HEK293 (cell line): ENCODE results near the gene CCDC61.

Source experiments
- CTCF ChIA-PET: fragments of 350-600 bp; formaldehyde crosslinking; extraction: SDS; loops from one replicate; lab custom pipeline; 2021; ENCODE audit warnings: antibody characterized with exemption; lab: Yijun Ruan, JAX
- POLR2A ChIA-PET: fragments of 300-600 bp; formaldehyde crosslinking; extraction: SDS; loops from one replicate; lab custom pipeline; 2020; ENCODE audit warnings: antibody characterized with exemption, inconsistent platforms; lab: Yijun Ruan, JAX
- H3K27ac ChIP-seq: fragments of 200-500 bp; sonication (Bioruptor generic); 2 replicates; pipeline ENCODE4 v1.5.1; 2014; ENCODE audit warnings: low read depth, low read length, control low read depth, inconsistent platforms; ENCODE audit errors: extremely low read depth
- H3K36me3 ChIP-seq, 2 experiments: fragments of 200-500 bp in 1 of 2; sonication (Bioruptor generic) in 1 of 2; 1 replicate in 1 of 2; 2 replicates in 1 of 2; pipeline ENCODE4 v1.5.1; 2014 to 2017; ENCODE audit warnings: inconsistent platforms in 2 of 2, low read length in 2 of 2; ENCODE audit not compliant: control insufficient read depth in 2 of 2, insufficient read depth in 1 of 2
- H3K4me1 ChIP-seq: fragments of 200-500 bp; sonication (Bioruptor generic); 2 replicates; pipeline ENCODE4 v1.5.1; 2014; ENCODE audit warnings: mild to moderate bottlenecking, low read length, inconsistent platforms; ENCODE audit not compliant: control insufficient read depth, insufficient read depth
- H3K4me3 ChIP-seq: 2 replicates; pipeline ENCODE4 v1.5.1; 2011; ENCODE audit warnings: low read depth, mild to moderate bottlenecking, control low read depth, low read length, moderate library complexity
- H3K9me3 ChIP-seq: fragments of 200-500 bp; sonication (Bioruptor generic); 2 replicates; pipeline ENCODE4 v1.5.1; 2014; ENCODE audit warnings: low read depth, low read length, inconsistent platforms; ENCODE audit not compliant: control insufficient read depth, insufficient read depth
- GFI1B ChIP-seq: fragments of 450-650 bp; formaldehyde crosslinking; IDR thresholded peaks from 2 replicates; pipeline ENCODE4 v1.5.1; 2016; ENCODE audit warnings: missing biosample characterization, missing genetic modification characterization
- GLI2 ChIP-seq: fragments of 450-650 bp; formaldehyde crosslinking; IDR thresholded peaks from 2 replicates; pipeline ENCODE4; 2017; ENCODE audit warnings: missing biosample characterization, missing genetic modification characterization, low read depth, borderline replicate concordance
- KLF1 ChIP-seq: fragments of 450-650 bp; formaldehyde crosslinking; IDR thresholded peaks from 2 replicates; pipeline ENCODE4 v1.5.1; 2016; ENCODE audit warnings: missing biosample characterization, missing genetic modification characterization
- TRIM28 ChIP-seq: IDR thresholded peaks from 2 replicates; pipeline ENCODE4 v1.6.1; 2011; ENCODE audit warnings: low read length, control low read depth, borderline replicate concordance
- YY1 ChIP-seq: fragments of 450-650 bp; formaldehyde crosslinking; IDR thresholded peaks from 2 replicates; pipeline ENCODE4 v1.5.1; 2018; ENCODE audit warnings: missing biosample characterization, missing genetic modification characterization
- YY2 ChIP-seq: fragments of 450-650 bp; formaldehyde crosslinking; IDR thresholded peaks from 2 replicates; pipeline ENCODE4 v1.5.1; 2016; ENCODE audit warnings: missing biosample characterization, missing genetic modification characterization
- ZFHX2 ChIP-seq: fragments of 450-650 bp; formaldehyde crosslinking; conservative IDR thresholded peaks from 2 replicates; pipeline ENCODE4 v1.5.1; 2016; ENCODE audit warnings: missing biosample characterization, missing genetic modification characterization
- ZIC2 ChIP-seq: fragments of 450-650 bp; formaldehyde crosslinking; IDR thresholded peaks from 2 replicates; pipeline ENCODE4 v1.5.1; 2016; ENCODE audit warnings: missing biosample characterization, missing genetic modification characterization
- ZNF132 ChIP-seq: fragments of 450-650 bp; formaldehyde crosslinking; IDR thresholded peaks from 2 replicates; pipeline ENCODE4 v1.5.1; 2017; ENCODE audit warnings: missing biosample characterization, missing genetic modification characterization, borderline replicate concordance
- ZNF37A ChIP-seq: fragments of 450-650 bp; IDR thresholded peaks from 2 replicates; pipeline ENCODE4 v1.5.1; 2018; ENCODE audit warnings: missing biosample characterization, missing genetic modification characterization
- ZNF521 ChIP-seq: fragments of 450-650 bp; formaldehyde crosslinking; IDR thresholded peaks from 2 replicates; pipeline ENCODE4 v1.5.1; 2017; ENCODE audit warnings: missing biosample characterization, mild to moderate bottlenecking, missing genetic modification characterization
- ZNF624 ChIP-seq: fragments of 450-650 bp; formaldehyde crosslinking; IDR thresholded peaks from 2 replicates; pipeline ENCODE4 v1.5.1; 2017; ENCODE audit warnings: missing biosample characterization, missing genetic modification characterization
- ZNF654 ChIP-seq: fragments of 450-650 bp; formaldehyde crosslinking; IDR thresholded peaks from 2 replicates; pipeline ENCODE4 v1.5.1; 2016; ENCODE audit warnings: low read depth, missing biosample characterization, missing genetic modification characterization
- ZNF670 ChIP-seq: fragments of 450-650 bp; formaldehyde crosslinking; IDR thresholded peaks from 2 replicates; pipeline ENCODE4 v1.5.1; 2016; ENCODE audit warnings: missing biosample characterization, missing genetic modification characterization, low read depth
- ZSCAN16 ChIP-seq: fragments of 450-650 bp; formaldehyde crosslinking; IDR thresholded peaks from 2 replicates; pipeline ENCODE4 v1.5.1; 2016; ENCODE audit warnings: missing biosample characterization, missing genetic modification characterization
- TF ChIP-seq, protein P1 (sequence below): fragments of 450-650 bp; formaldehyde crosslinking; IDR thresholded peaks from 2 replicates; pipeline ENCODE4 v1.5.1; 2016; ENCODE audit warnings: missing biosample characterization, missing genetic modification characterization, low read depth
- TF ChIP-seq, protein P2 (sequence below): fragments of 450-650 bp; formaldehyde crosslinking; IDR thresholded peaks from 2 replicates; pipeline ENCODE4 v1.5.1; 2017; ENCODE audit warnings: missing biosample characterization, missing genetic modification characterization
- TF ChIP-seq, protein P3 (sequence below): fragments of 450-650 bp; formaldehyde crosslinking; IDR thresholded peaks from 2 replicates; pipeline ENCODE4 v1.5.0; 2017; ENCODE audit warnings: missing biosample characterization, missing genetic modification characterization, borderline replicate concordance
- TF ChIP-seq, protein P4 (sequence below): fragments of 450-650 bp; formaldehyde crosslinking; IDR thresholded peaks from 2 replicates; pipeline ENCODE4 v1.5.1; 2016; ENCODE audit warnings: missing biosample characterization, missing genetic modification characterization
- TF ChIP-seq, protein P5 (sequence below): fragments of 450-650 bp; formaldehyde crosslinking; IDR thresholded peaks from 2 replicates; pipeline ENCODE4 v1.5.1; 2016; ENCODE audit warnings: missing biosample characterization, missing genetic modification characterization, borderline replicate concordance
- TF ChIP-seq, protein P6 (sequence below): fragments of 450-650 bp; formaldehyde crosslinking; IDR thresholded peaks from 2 replicates; pipeline ENCODE4 v1.5.1; 2017; ENCODE audit warnings: missing biosample characterization, missing genetic modification characterization

CCDC61 gene

DNA sequence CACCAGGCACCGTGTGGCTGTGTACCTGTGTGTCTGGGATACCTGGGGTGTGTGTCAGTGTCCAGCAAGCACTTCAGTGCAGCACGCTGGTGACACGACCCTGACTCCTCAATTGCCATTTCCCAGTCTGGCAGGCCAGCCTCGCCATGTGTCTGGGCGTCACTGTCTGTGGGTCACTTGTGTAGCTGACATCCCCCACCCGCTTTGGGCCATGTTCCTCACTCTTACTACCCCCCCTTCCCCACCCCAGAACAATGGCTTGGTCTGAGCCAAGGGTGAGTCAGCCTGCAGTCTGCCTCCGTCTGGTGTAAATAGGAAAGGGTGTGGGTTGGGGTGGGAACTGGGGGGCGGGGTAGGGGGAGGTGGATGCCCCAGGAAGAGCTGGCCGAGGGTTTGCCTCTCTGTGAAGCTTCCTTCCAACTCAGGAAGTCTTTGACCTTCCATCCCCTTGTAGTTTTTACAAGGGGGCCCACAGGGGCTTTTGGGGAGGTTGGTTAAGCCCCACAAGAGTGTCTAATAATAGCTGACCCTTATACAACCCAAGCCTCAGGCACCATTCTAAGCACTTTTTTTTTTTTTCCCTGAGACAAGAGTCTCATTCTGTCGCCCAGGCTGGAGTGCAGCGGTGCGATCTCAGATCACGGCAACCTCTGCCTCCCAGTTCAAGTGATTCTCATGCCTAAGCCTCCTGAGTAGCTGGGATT is 39.2 kb upstream of the CCDC61 start:
- POLR2A ChIA-PET = no interaction called here
- Histone ChIP-seq H3K27ac (no peak overlapping the region), H3K9me3 (no peaks in the 10 kb centered on the region)
- TF ChIP-seq, protein P1, sequence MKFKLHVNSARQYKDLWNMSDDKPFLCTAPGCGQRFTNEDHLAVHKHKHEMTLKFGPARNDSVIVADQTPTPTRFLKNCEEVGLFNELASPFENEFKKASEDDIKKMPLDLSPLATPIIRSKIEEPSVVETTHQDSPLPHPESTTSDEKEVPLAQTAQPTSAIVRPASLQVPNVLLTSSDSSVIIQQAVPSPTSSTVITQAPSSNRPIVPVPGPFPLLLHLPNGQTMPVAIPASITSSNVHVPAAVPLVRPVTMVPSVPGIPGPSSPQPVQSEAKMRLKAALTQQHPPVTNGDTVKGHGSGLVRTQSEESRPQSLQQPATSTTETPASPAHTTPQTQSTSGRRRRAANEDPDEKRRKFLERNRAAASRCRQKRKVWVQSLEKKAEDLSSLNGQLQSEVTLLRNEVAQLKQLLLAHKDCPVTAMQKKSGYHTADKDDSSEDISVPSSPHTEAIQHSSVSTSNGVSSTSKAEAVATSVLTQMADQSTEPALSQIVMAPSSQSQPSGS = no peak
- TF ChIP-seq TRIM28 (no peak), ZIC2 (tag by site-specific recombination) (no peak), ZNF37A (tag by site-specific recombination) (no peak), YY1 (tag by site-specific recombination) (no peak), KLF1 (tag by site-specific recombination) (peak; percentile 11; the same call in 1 of the 2 replicates), ZFHX2 (tag by site-specific recombination) (0 out of 2 replicates have a peak, but pooled peaks have one; percentile 7), ZSCAN16 (no peak)
- TF ChIP-seq, protein P2, sequence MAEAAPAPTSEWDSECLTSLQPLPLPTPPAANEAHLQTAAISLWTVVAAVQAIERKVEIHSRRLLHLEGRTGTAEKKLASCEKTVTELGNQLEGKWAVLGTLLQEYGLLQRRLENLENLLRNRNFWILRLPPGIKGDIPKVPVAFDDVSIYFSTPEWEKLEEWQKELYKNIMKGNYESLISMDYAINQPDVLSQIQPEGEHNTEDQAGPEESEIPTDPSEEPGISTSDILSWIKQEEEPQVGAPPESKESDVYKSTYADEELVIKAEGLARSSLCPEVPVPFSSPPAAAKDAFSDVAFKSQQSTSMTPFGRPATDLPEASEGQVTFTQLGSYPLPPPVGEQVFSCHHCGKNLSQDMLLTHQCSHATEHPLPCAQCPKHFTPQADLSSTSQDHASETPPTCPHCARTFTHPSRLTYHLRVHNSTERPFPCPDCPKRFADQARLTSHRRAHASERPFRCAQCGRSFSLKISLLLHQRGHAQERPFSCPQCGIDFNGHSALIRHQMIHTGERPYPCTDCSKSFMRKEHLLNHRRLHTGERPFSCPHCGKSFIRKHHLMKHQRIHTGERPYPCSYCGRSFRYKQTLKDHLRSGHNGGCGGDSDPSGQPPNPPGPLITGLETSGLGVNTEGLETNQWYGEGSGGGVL (tag by site-specific recombination) = peak; percentile 65
- TF ChIP-seq, all 188 proteins: peak for 3
- Histone ChIP-seq H3K4me3 (no peak overlapping the region), H3K36me3 (peaks cover 0 to 15% of the 10 kb centered on the region in 2 experiments; a peak in 1 of 3 replicates), H3K4me1 (peaks cover 6% of the 10 kb centered on the region; the same call in 1 of the 2 replicates)
- CTCF ChIA-PET = interaction anchor here (0.6 kb wide), 1 partner anchor 973 kb away, joined by 3 read pairs; no protein-coding TSS in a partner anchor

DNA sequence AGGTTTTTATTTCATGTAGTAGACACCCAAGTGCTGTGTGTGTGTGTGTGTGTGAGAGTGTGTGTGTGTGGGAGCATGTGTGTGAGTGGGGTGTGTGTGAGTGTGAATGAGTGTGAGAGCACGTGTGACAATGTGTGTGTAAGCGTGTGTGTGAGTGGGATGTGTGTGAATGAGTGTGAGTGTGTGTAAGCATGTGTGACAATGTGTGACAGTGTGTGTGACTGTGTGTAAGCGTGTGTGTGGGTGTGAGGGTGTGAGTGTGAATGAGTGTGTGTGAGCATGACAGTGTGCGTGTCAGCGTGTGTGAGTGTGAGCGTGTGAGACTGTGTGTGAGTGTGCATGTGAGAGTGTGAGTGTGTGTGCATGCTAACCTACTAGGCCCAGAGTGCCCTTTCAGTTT is 36.9 kb upstream of the CCDC61 start:
- POLR2A ChIA-PET = no interaction called here
- CTCF ChIA-PET = no interaction called here
- no peak overlapping the region for H3K27ac ChIP-seq
- TF ChIP-seq GFI1B (tag by site-specific recombination) (no peak), YY2 (tag by site-specific recombination) (peak; percentile 59; the same call in 1 of the 2 replicates), ZNF521 (tag by site-specific recombination) (0 out of 2 replicates have a peak, but pooled peaks have one; percentile 38), ZNF654 (tag by site-specific recombination) (no peak), ZNF670 (tag by site-specific recombination) (no peak), GLI2 (tag by site-specific recombination) (no peak), ZNF624 (tag by site-specific recombination) (no peak), ZNF132 (tag by site-specific recombination) (no peak)
- TF ChIP-seq, protein P3, sequence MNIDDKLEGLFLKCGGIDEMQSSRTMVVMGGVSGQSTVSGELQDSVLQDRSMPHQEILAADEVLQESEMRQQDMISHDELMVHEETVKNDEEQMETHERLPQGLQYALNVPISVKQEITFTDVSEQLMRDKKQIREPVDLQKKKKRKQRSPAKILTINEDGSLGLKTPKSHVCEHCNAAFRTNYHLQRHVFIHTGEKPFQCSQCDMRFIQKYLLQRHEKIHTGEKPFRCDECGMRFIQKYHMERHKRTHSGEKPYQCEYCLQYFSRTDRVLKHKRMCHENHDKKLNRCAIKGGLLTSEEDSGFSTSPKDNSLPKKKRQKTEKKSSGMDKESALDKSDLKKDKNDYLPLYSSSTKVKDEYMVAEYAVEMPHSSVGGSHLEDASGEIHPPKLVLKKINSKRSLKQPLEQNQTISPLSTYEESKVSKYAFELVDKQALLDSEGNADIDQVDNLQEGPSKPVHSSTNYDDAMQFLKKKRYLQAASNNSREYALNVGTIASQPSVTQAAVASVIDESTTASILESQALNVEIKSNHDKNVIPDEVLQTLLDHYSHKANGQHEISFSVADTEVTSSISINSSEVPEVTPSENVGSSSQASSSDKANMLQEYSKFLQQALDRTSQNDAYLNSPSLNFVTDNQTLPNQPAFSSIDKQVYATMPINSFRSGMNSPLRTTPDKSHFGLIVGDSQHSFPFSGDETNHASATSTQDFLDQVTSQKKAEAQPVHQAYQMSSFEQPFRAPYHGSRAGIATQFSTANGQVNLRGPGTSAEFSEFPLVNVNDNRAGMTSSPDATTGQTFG = no peak
- TF ChIP-seq, protein P4, sequence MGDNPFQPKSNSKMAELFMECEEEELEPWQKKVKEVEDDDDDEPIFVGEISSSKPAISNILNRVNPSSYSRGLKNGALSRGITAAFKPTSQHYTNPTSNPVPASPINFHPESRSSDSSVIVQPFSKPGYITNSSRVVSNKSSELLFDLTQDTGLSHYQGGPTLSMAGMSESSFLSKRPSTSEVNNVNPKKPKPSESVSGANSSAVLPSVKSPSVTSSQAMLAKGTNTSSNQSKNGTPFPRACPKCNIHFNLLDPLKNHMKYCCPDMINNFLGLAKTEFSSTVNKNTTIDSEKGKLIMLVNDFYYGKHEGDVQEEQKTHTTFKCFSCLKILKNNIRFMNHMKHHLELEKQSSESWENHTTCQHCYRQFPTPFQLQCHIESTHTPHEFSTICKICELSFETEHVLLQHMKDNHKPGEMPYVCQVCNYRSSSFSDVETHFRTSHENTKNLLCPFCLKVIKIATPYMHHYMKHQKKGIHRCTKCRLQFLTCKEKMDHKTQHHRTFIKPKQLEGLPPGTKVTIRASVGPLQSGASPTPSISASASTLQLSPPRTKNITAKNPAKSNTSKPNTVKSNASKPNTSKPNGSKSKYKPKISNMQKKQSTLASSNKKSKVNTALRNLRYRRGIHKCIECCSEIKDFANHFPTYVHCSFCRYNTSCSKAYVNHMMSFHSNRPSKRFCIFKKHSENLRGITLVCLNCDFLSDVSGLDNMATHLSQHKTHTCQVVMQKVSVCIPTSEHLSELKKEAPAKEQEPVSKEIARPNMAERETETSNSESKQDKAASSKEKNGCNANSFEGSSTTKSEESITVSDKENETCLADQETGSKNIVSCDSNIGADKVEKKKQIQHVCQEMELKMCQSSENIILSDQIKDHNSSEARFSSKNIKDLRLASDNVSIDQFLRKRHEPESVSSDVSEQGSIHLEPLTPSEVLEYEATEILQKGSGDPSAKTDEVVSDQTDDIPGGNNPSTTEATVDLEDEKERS (tag by site-specific recombination) = no peak
- TF ChIP-seq, protein P5, sequence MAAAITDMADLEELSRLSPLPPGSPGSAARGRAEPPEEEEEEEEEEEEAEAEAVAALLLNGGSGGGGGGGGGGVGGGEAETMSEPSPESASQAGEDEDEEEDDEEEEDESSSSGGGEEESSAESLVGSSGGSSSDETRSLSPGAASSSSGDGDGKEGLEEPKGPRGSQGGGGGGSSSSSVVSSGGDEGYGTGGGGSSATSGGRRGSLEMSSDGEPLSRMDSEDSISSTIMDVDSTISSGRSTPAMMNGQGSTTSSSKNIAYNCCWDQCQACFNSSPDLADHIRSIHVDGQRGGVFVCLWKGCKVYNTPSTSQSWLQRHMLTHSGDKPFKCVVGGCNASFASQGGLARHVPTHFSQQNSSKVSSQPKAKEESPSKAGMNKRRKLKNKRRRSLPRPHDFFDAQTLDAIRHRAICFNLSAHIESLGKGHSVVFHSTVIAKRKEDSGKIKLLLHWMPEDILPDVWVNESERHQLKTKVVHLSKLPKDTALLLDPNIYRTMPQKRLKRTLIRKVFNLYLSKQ = no peak
- TF ChIP-seq, protein P6, sequence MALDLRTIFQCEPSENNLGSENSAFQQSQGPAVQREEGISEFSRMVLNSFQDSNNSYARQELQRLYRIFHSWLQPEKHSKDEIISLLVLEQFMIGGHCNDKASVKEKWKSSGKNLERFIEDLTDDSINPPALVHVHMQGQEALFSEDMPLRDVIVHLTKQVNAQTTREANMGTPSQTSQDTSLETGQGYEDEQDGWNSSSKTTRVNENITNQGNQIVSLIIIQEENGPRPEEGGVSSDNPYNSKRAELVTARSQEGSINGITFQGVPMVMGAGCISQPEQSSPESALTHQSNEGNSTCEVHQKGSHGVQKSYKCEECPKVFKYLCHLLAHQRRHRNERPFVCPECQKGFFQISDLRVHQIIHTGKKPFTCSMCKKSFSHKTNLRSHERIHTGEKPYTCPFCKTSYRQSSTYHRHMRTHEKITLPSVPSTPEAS (tag by site-specific recombination) = peak; percentile 86

More for the DNA sequence above, 36.9 kb upstream of the CCDC61 start:
- peaks cover 3% of the 10 kb centered on the region; the same call in 1 of the 2 replicates for H3K4me1 ChIP-seq
- no peak overlapping the region for H3K4me3 ChIP-seq
- peaks cover 0 to 12% of the 10 kb centered on the region in 2 experiments; a peak in 1 of 3 replicates for H3K36me3 ChIP-seq
- no peaks in the 10 kb centered on the region for H3K9me3 ChIP-seq
